ENCODE measurements around the gene EXOC4. TPM values are rescaled to one million over a fixed set of nuclear protein-coding genes. Genes with fewer than 3 reads are reported as not detected.

Gene EXOC4
- total and polyA plus RNA-seq, 2 donors (not counting 3 experiments of a cell fraction or from before 2014, with no cell fraction given) = 20.3 to 73.1 TPM

- dilution Hi-C loops (cut with MboI; ENCODE audit: extremely low pct_ligation_motif_present, low sequenced_read_pairs) = no loop called here
- FAIRE-seq (no peak), DNase-seq (ENCODE audit: low read depth, low spot score) (no peak)
Observed at GRCh38 chr7:134078991-134079390, 826.1 kb downstream of the EXOC4 start.

More at GRCh38 chr7:134078991-134079390, 826.1 kb downstream of the EXOC4 start:
- no peak overlapping the region for H3K4me3 ChIP-seq (replicated peaks in 1 of 3; ENCODE audit: insufficient read depth in 1 of 3, low read depth in 1 of 3, low read length in 3 of 3)
- H3K9ac ChIP-seq (replicated peaks; ENCODE audit: extremely low read depth, insufficient read depth, low read length) = no peak overlapping the region
- H3K27me3 ChIP-seq (ENCODE audit: control insufficient read depth in 2 of 2, insufficient read depth in 2 of 2, low read length in 2 of 2) = no peaks in the 10 kb centered on the region
- no peaks in the 10 kb centered on the region for H3K9me3 ChIP-seq (replicated peaks; ENCODE audit: control insufficient read depth, insufficient read depth, low read length)
- ChIA-PET CTCF (interaction anchor here (1.2 kb wide), 1 partner anchor 62 kb away, joined by 3 read pairs; no protein-coding TSS in a partner anchor), POLR2A (no interaction called here)
- no peaks in the 10 kb centered on the region for H3K79me2 ChIP-seq (ENCODE audit: control insufficient read depth, insufficient read depth, low read length)
- H3K4me2 ChIP-seq (ENCODE audit: insufficient read depth, low read length) = no peak overlapping the region
- no peak overlapping the region for H2AFZ ChIP-seq (ENCODE audit: low read depth, low read length)
- H3K9me1 ChIP-seq (replicated peaks; ENCODE audit: control insufficient read depth, extremely low read depth, insufficient read depth, low read length) = no peaks in the 10 kb centered on the region
- no peaks in the 10 kb centered on the region for H3K4me1 ChIP-seq (ENCODE audit: control insufficient read depth, extremely low read depth, insufficient read depth, low read length)
- H3K27ac ChIP-seq (ENCODE audit: insufficient read depth, low read depth, low read length) = no peak overlapping the region
- H4K20me1 ChIP-seq (replicated peaks; ENCODE audit: control insufficient read depth, extremely low read depth, insufficient read depth, low read length) = no peaks in the 10 kb centered on the region
- H3K36me3 ChIP-seq (ENCODE audit: control insufficient read depth in 2 of 2, extremely low read depth in 1 of 2, insufficient read depth in 2 of 2, low read length in 2 of 2) = no peaks in the 10 kb centered on the region
- intact Hi-C loops (cut with micrococcal nuclease) = no loop called here
- BruUV-seq (replicated peaks) = no TSS peak
- no peak for TF ChIP-seq POLR2AphosphoS5 (IDR thresholded peaks at IDR 0.05; ENCODE audit: insufficient read depth, low read depth, low read length)
- TF ChIP-seq CTCF (IDR thresholded peaks at IDR 0.05; ENCODE audit: extremely low read depth in 1 of 2, insufficient read depth in 1 of 2, low read depth in 1 of 2, low read length in 2 of 2) = no peak
- no peak for TF ChIP-seq JUN (IDR thresholded peaks at IDR 0.05; ENCODE audit: borderline replicate concordance, insufficient read depth, insufficient read length, low read depth)
- no peak for TF ChIP-seq GATA2 (IDR thresholded peaks at IDR 0.05; ENCODE audit: insufficient read depth, insufficient read length, low read depth, low read length)
- no peak for TF ChIP-seq MAX (IDR thresholded peaks at IDR 0.05; ENCODE audit: insufficient read depth, insufficient read length)
- TF ChIP-seq FOS (IDR thresholded peaks at IDR 0.05; ENCODE audit: borderline replicate concordance, insufficient read depth, low read length) = no peak
